HG03196 (cell line): ENCODE data around the gene GALNT5.
"Not testable (repeated sequence)": the region's sequence is repeated elsewhere in the genome, so short reads cannot be mapped to it uniquely, and the experiment has no call there.

Experiments used
- ATAC-seq: cut with Tn5 transposase; IDR thresholded peaks from one replicate; pipeline ENCODE4 v1.9.1; 2021; ENCODE audit not compliant: unreplicated experiment

The GALNT5 gene

GRCh38 chr2:157257312-157258252 lies at the start of gene GALNT5:
Gene GALNT5 (plus strand): TSS chr2:157257705. CDS start chr2:157258083, 378 bp downstream.
- no peak for ATAC-seq

- ATAC-seq = no peak
Observed at GRCh38 chr2:157216286-157216965, 41.1 kb upstream of the GALNT5 start.

GRCh38 chr2:157217409-157217808 lies 40.1 kb upstream of the GALNT5 start:
- ATAC-seq = no peak

- ATAC-seq = no peak
Observed at GRCh38 chr2:157218911-157219310, 38.6 kb upstream of the GALNT5 start.

- ATAC-seq = no peak
Observed at GRCh38 chr2:157220502-157220901, 37.0 kb upstream of the GALNT5 start.

- ATAC-seq = no peak
Observed at GRCh38 chr2:157221394-157221988, 36.0 kb upstream of the GALNT5 start.

GRCh38 chr2:157223624-157224205 lies 33.8 kb upstream of the GALNT5 start:
- ATAC-seq = no peak

- ATAC-seq = not testable (repeated sequence)
Observed at GRCh38 chr2:157224448-157224847, 33.1 kb upstream of the GALNT5 start.

- no peak for ATAC-seq
Observed at GRCh38 chr2:157227592-157227991, 29.9 kb upstream of the GALNT5 start.

GRCh38 chr2:157228946-157229345 lies 28.6 kb upstream of the GALNT5 start:
- ATAC-seq = no peak

GRCh38 chr2:157229572-157229971 lies 27.9 kb upstream of the GALNT5 start:
- no peak for ATAC-seq

- ATAC-seq = no peak
Observed at GRCh38 chr2:157231476-157231875, 26.0 kb upstream of the GALNT5 start.

- ATAC-seq = no peak
Observed at GRCh38 chr2:157233506-157233905, 24.0 kb upstream of the GALNT5 start.

- ATAC-seq = no peak
Observed at GRCh38 chr2:157236404-157236803, 21.1 kb upstream of the GALNT5 start.

- ATAC-seq = no peak
Observed at GRCh38 chr2:157238296-157238695, 19.2 kb upstream of the GALNT5 start.

GRCh38 chr2:157244691-157245090 lies 12.8 kb upstream of the GALNT5 start:
- ATAC-seq = no peak

GRCh38 chr2:157245144-157245840 lies 12.2 kb upstream of the GALNT5 start:
- ATAC-seq = no peak

- ATAC-seq = peak; percentile 98
Observed at GRCh38 chr2:157245846-157246764, 11.4 kb upstream of the GALNT5 start.

GRCh38 chr2:157246765-157247407 lies 10.6 kb upstream of the GALNT5 start:
- no peak for ATAC-seq
